GM18507 (cell line): ENCODE measurements around the gene HMMR.
"Not testable (repeated sequence)": the region's sequence is repeated elsewhere in the genome, so short reads cannot be mapped to it uniquely, and the experiment has no call there.

Experiments used
- DNase-seq: peaks from one replicate; pipeline ENCODE4 v3.0.0; 2011; ENCODE audit warnings: low read depth; ENCODE audit not compliant: insufficient read length; ENCODE audit errors: extremely low spot score
- FAIRE-seq: peaks from 2 replicates; lab custom pipeline; 2011; peaks lifted over from hg19 to GRCh38; lab: Jason Lieb, UNC

Gene HMMR

DNA sequence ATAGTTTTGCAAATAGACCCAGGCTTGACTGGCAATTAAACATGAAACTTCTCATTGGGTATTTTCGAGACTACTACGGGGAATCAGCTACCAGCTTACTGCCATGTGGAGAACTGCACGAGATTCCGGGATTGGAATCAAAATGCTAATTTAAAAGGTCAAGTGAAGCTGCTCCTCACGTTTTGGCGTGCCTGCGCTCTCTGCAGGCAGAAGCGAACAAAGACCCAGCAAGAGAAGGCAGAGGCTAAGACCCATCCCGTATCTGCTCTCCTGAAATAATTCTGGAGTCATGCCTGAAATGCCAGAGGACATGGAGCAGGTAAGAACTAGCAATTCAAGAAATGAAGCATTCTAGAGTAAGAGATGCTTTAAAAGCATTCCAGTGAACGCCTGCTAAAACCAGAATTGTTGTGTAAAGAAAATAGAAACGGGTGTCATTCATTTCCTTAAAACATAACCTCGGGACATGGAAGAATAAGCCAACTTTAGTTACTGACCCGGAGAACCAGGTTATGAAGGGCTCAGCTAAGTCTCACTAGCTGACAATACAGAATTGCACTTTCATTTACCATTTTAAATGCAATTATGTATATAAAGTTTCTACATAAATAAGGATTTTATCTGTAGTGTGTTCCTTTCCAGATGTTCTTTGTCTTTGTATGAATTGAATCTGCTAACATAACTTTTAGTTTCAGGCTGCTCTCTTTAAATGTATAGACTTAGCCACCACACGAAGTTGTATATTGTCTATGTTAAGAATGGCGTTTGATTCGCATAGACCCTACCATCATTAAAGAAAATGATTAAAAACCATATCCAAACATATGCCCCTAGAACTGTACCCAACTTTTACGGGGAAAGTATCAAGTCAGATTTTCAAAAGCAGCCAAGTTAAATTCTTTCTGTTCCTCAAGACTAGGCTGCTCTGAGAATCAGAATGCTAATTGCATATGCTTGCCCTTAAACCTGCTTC, 43.0 kb downstream of the HMMR start:
- FAIRE-seq: peak; percentile 78
- DNase-seq: no peak

DNA sequence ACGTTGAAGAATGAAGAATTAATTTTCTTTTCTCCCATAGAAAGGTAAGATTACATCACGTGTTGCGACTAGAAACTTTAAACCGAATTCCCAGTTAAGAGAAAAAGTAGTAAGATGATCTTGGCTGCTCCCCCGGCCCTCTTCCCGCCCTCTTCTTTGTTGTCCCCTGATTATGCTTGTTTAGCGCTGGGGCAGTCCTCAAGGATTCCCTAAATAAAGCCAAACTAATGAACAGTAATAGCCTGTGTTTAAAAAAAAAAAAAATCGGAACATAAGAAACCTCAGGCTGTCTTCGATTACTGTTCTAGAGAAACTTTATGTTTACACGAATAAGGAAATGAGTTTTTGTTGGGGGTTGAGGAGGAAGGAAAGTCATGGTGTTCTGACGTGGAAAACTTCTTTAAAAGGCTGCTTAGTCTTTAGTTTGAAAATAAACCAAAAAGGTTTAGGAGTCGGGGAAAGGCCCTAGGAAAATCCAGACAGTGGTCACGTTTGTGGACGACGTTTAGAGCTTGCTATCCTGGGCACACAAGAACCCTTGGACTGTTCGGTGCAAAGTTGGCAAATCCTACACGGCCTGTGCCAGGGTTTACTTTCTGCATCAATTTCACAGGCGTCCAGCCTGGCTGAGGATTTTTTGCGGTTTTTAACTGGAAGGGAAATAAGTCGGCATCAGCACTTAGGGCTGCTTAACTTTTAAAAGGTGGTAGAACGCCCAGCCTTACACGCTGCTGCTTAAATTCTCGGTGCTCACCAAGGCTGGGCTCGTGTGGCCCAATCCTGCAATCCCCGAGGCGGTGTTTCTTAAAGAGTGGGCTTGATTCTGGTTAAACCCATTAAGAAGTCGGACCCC, 43.9 kb downstream of the HMMR start:
- FAIRE-seq: peak; percentile 15
- no peak for DNase-seq

DNA sequence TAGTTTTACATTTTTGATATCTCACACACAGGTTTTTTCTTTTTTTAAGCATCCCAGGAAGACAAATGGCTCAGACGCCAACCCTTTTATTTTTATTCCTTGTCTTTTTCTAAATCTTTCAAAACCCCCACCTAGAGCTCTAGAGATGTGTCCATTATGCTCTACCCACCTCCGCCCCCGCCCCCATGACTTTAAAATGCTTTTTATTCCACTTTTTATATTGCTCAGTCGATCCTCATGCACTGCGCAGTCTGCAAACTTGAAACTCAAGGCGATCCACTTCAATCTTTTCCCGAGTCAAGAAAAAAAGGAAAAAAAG, 44.6 kb downstream of the HMMR start:
- FAIRE-seq (no peak), DNase-seq (no peak)

DNA sequence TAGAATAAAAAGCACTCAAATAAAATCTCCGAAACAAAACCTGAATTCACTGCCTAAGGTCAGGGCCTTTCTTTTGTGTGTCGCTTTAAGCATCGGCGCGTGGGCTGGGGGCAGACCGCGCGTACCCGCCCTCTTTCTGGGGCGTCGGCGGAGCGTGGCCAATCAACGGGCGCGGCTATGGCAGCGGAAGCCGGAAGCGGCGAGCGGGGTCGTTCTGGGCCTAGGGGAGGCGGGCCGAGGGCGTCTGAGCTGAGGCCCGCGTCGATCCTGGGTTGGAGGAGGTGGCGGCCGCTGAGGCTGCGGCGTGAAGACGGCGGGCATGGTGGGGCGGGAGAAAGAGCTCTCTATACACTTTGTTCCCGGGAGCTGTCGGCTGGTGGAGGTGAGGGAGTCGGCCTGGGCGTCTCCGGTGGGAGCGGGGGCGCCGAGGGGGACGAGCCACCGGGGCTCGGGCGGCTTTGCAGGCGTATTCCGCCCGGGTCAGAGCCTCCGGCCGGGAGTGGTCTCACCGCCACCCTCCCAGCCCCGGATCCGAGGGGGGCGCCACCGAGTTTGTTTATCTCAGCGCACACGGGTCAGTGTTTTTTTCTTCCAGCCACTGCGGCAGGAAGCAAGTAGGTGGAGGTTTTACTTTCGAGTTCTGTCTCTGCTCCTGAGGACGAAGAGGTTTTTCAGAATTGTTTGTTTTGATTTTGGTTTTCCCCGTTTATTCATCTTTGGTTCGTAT, 45.1 kb downstream of the HMMR start, which contains the start of gene MAT2B:
Gene MAT2B, plus strand, starts transcription at position 252 of the 727 bp plus-strand sequence. Its CDS starts 68 bp downstream, at position 320.
- DNase-seq (peak; percentile 85), FAIRE-seq (peak; percentile 89)

DNA sequence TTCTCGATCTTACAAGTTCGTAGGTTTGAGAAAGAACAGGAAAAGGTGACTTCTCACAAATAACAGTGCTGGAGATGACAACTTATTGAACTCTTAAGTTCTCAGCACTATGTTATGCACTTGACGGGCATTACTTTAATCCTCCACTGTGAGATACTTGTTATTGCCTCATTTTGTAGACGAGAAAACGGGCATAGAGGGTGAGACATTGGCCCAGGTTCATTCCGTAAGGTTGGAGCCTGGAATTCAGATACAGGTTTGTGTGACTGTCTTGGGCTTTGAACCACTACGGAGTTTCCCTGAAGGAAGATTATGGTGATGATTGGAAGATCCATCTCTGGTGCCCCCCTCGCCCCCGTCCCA, 45.6 kb downstream of the HMMR start:
- DNase-seq (no peak), FAIRE-seq (no peak)

DNA sequence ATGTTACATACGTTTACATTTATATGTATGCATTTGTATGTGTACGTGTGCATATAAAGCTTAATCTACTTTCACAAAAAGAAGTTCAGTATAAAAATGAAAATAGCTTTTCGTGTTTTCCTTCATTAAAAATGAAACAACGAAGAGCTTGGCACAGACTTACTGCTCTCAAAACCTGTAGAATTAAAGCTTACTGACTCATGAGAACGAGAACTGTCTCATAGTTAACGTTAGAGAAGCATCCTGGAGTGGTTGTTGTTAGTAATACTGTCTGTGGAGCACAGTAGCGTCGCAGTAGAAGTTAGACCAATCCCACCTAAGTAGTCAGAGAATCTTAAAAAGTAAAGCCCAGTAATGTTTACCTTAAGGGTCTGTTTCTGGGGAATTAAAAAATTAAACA, 46.3 kb downstream of the HMMR start:
- DNase-seq: no peak
- no peak for FAIRE-seq

DNA sequence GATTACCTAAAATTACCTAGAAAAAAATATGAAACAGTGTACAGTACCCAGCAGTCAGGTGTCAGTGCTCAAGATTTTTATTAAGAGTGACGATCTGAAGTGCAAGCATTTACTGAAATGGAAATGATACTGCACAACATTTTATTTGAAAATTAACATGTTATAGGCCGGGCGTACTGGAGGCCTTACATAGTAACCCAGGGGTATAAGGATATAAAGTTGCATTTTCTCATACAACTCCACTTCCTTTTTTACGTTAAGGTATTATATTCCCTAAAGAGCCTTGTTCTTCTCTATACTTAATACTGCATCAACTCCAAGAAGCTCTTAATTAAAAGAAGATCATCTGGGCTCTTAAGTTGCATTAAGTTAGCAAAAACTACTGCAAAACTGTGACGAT, 48.3 kb downstream of the HMMR start:
- FAIRE-seq (no peak), DNase-seq (no peak)

DNA sequence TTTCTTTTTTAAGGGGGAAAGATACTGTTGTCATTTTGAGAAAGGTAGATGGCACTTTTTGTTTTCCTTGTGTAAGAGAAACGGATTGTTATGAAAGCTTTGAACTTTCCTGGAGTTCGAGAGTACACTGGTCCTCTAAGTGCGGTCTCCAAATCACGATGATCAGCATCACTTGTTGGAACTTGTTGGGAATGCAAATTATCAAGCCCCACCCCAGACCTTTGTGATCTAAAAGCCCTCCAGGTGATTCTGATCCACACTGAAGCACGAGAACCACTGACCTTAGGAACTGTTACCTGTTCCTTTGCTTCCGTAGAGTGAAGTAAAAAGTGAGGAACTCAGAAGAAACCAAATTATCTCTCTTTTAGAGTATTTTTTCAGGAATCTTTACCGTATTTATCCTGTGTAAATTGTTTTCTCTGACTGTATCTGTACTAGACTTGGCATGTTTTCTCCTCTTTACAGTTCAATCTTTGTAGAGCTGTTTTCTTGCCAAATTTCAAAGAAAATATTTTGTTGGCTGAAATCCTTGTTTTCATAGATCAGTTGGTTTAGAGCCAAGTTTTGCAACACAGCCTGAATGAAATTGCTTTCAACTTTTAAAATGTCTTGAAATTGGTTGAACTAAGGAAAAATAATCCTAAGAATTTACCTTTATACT, 49.0 kb downstream of the HMMR start:
- DNase-seq (no peak), FAIRE-seq (no peak)

DNA sequence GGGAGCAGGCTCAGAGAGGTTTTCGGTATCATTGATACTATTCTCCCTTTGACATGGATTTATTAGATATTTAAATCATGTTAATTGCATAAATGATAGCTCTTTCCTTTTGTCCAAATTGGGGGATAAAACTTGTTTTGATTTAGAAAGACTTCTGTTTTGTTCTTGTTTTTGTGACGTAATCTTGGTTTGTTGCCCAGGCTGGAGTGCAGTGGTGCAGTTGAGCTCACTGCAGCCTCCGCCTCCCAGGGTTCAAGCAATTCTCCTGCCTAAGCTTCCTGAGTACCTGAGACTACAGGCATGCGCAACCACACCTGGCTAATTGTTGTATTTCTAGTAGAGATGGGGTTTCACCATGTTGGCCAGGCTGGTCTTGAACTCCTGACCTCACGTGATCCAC, 52.1 kb downstream of the HMMR start:
- DNase-seq (no peak), FAIRE-seq (no peak)

DNA sequence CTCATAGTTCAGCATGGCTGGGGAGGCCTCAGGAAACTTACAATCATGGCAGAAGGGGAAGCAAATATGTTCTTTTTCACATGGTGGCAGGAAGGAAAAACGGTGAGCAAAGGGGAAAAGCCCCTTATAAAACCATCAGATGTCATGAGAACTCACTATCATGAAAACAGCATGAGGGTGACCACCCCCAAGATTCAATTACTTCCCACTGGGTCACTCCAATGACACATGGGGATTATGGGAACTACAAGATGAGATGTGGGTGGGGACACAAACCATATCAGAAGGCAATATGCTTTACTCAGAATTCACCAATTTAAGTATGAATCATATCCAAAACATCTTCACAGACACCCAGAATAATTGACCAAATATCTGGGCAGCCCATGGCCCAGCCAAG, 64.7 kb downstream of the HMMR start:
- FAIRE-seq (no peak), DNase-seq (no peak)

DNA sequence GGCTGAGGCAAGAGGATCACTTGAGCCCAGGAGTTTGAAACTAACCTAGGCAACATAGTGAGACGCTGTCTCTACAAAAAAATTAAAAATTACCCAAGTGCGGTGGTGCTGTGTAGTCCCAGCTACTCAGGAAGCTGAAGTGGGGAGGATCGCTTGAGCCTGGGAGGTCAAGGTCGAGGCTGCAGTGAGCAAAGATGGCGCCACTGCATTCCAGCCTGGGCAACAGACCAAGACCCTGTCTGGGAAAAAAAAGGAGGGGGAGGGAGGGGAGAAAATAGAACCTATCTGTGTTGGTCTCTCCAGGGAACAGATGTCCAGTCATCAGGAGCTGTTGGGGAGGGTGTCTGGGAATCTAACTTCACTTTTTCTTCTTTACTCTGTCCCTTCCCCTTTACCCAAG, 69.3 kb downstream of the HMMR start:
- DNase-seq (no peak), FAIRE-seq (no peak)

DNA sequence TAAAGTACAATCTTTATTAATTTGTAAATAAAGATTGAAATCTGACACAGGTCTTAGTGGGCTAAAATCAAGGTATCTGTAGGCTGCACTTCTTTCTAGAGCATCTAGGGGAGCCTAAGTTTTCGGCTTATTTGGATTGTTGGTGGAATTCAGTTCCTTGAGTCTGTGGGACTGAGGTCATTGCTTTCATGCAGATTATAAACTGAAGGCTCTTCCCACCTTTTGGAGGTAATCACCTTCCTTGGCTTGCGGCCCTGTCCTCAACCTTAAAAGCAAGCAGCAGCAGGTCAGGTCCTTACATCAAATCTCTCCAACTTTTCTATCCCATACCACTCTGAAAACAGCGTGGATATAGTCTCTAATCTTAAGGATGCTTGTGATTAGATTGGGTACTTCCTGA, 70.8 kb downstream of the HMMR start:
- DNase-seq (no peak), FAIRE-seq (no peak)

DNA sequence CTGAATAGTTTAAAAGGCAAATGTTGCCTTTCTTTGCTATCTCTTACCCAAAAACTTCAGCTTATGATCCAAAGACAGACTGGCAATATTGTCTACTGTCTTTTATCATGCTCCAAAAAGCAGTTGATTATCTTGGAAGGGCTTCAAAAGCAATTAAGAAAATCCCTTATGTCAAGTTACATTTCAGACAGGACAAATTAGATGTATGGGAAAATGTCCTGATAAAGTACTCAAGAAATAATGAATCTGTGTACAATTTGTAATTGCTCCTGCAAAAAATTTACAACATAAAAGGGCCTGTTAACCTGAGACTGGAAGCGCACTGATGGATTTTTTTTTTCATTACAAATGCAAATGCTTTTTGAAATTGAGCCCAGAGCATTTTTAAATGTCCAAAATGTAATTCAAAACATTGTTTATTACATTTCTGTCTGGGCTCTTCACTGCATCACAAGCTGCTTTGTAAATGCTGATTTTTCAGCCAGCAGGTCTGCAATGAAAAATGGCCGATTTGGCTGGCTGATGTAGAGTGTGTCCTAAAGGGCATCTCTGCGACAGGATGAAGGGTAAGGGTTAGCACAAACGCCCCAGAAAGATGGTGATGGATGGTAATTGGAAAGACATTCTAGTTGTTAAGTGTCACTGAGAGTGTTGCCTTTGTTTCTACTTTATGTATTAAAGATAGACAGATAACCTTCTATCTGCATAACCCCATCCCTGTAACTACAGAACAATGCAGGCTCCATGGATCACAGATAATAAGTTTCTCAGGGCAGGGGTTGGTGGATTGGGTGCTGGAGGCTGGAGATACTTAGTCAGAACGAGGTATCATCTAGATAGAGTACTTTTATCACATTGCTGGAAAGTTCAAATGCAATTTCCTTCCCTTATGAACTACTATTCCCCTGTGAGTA, 72.0 kb downstream of the HMMR start:
- no peak for DNase-seq
- FAIRE-seq: no peak

DNA sequence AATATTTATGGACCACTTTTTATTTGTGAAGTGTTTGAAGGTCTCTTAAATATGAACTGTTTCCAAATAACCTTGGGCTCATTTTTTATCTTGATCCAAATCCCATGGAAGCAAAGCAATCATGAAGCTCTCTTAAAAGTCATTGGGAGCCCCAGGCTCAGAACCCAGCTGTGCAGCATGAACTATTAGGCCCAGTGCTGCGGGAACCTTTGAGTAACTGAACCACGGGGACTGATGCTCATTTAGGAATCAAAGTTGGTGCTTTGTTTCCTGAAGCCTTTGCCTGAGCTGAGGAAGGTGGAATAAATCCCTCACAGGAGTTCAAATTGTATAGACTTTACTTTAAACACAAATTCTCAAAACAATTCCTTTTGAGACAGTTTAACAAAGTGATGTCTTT, 72.8 kb downstream of the HMMR start:
- DNase-seq: no peak
- no peak for FAIRE-seq

DNA sequence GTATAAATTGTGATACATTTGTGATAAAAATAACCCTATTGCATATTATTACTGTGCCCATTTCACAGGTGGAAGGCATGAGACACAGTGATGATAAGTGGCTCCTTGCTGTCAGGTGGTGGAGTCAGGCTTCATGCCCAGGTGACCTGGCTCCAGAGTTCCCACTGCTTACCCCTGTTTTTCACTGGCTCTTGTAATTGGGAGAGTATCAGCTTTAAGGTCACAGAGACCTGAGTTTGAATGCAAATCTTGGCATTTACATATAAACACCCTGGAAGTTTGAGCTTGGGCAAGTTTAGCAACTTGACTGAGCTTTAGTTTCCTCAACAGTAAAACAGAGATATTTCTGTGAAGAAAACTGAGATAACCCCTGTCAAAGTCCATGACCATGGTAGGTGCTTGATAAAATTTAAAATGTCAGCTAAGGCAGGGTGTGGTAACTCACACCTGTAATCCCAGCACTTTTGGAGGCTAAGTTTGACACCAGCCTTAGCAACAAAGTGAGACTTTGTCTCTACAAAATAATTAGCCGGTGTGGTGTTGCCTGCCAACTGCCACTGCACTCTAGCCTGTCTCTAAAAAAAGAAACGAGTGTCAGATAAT, 74.2 kb downstream of the HMMR start:
- FAIRE-seq (no peak), DNase-seq (no peak)

DNA sequence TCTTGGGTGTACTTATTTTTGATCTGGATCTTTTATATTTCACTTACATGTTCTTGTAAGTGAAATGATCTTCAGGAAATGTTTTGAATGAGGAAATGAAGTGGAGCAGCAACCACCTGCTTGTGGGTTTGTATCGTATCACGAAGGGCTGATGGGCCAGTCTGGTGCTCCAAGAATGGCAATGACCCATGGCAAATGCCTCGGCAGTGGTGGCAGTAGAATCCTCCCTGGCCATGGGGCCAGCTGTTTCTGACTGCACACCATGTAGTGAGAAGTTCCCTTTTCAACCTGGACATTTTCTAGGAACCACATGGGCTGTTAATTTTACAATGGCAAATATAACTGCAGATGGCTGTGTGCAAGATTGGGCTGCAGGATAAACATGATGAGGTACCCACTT, 74.9 kb downstream of the HMMR start:
- no peak for DNase-seq
- FAIRE-seq: no peak

DNA sequence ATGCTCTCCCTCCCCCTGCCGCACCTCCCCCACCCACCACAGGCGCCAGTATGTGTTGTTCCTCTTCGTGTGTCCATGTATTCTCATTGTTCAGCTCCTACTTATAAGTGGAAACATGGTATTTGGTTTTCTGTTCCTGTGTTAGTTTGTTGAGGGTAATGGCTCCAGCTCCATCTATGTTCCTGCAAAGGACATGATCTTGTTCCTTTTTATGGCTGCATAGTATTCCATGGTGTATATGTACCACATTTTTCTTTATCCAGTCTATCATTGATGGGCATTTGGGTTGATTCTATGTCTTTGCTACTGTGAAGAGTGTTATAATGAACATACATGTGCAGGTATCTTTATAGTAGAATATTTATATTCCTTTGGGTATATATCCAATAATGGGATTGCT, 76.0 kb downstream of the HMMR start:
- DNase-seq, FAIRE-seq: not testable (repeated sequence)

DNA sequence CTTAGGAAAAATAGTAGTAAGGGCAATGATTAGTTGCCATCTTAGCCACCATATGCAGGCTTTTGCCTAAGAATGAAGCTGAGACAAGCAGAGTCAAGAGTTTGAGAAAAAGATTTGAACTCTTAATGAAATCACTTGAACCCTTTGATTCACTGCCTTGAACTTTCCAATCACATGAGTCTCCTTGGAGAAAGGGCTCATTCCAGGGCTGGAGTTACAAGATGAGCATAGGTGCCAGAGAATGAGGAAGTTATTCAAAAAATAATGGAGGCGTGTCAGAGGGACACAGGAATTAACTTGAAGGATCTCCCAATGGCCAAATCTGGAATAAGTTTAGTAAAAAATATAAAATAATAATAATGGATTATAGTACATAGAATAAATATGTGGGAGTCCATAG, 80.3 kb downstream of the HMMR start:
- DNase-seq (no peak), FAIRE-seq (no peak)
